HEK293 (cell line): ENCODE data around the gene MATN3.

Experiments
- PBX3 ChIP-seq: sonication (generic); formaldehyde crosslinking; IDR thresholded peaks from 2 replicates; pipeline ENCODE4 v1.8.1; 2022; ENCODE audit warnings: mild to moderate bottlenecking, moderate library complexity, missing genetic modification reagents
- REST ChIP-seq: fragments of 450-650 bp; formaldehyde crosslinking; IDR thresholded peaks from 2 replicates; pipeline ENCODE4 v1.5.1; 2016; ENCODE audit warnings: missing biosample characterization, missing genetic modification characterization
- ZBTB21 ChIP-seq: fragments of 450-650 bp; formaldehyde crosslinking; IDR thresholded peaks from 2 replicates; pipeline ENCODE4 v1.5.1; 2017; ENCODE audit warnings: missing biosample characterization, missing genetic modification characterization
- ZEB2 ChIP-seq: fragments of 450-650 bp; formaldehyde crosslinking; IDR thresholded peaks from 2 replicates; pipeline ENCODE4 v1.5.1; 2016; ENCODE audit warnings: missing biosample characterization, missing genetic modification characterization
- ZIC2 ChIP-seq: fragments of 450-650 bp; formaldehyde crosslinking; IDR thresholded peaks from 2 replicates; pipeline ENCODE4 v1.5.1; 2016; ENCODE audit warnings: missing biosample characterization, missing genetic modification characterization
- ZNF510 ChIP-seq: fragments of 450-650 bp; formaldehyde crosslinking; IDR thresholded peaks from 2 replicates; pipeline ENCODE4 v1.5.1; 2018; ENCODE audit warnings: mild to moderate bottlenecking, missing genetic modification characterization, missing biosample characterization; ENCODE audit not compliant: insufficient replicate concordance
- TF ChIP-seq, protein P1 (sequence below): fragments of 450-650 bp; formaldehyde crosslinking; IDR thresholded peaks from 2 replicates; pipeline ENCODE4 v1.5.1; 2016; ENCODE audit warnings: missing biosample characterization, missing genetic modification characterization

- TF ChIP-seq, protein P1, sequence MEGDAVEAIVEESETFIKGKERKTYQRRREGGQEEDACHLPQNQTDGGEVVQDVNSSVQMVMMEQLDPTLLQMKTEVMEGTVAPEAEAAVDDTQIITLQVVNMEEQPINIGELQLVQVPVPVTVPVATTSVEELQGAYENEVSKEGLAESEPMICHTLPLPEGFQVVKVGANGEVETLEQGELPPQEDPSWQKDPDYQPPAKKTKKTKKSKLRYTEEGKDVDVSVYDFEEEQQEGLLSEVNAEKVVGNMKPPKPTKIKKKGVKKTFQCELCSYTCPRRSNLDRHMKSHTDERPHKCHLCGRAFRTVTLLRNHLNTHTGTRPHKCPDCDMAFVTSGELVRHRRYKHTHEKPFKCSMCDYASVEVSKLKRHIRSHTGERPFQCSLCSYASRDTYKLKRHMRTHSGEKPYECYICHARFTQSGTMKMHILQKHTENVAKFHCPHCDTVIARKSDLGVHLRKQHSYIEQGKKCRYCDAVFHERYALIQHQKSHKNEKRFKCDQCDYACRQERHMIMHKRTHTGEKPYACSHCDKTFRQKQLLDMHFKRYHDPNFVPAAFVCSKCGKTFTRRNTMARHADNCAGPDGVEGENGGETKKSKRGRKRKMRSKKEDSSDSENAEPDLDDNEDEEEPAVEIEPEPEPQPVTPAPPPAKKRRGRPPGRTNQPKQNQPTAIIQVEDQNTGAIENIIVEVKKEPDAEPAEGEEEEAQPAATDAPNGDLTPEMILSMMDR (tag by site-specific recombination): no peak
- TF ChIP-seq REST (no peak), ZBTB21 (tag by site-specific recombination) (no peak), ZEB2 (tag by site-specific recombination) (no peak), ZNF510 (no peak), PBX3 (no peak), ZIC2 (tag by site-specific recombination) (no peak)
Measured at GRCh38 chr2:20033322-20033721, 20.9 kb upstream of the MATN3 start.
